HUES64 (cell line): ENCODE results near the gene PERM1.
"Not testable (repeated sequence)": the region's sequence is repeated elsewhere in the genome, so short reads cannot be mapped to it uniquely, and the experiment has no call there.

Source experiments
- H3K27ac ChIP-seq: 2 replicates; pipeline ENCODE4 v1.7.0; 2013; ENCODE audit warnings: low read depth, low read length, inconsistent platforms
- H3K27me3 ChIP-seq: 2 replicates; pipeline ENCODE4 v1.6.1; 2013; ENCODE audit warnings: mild to moderate bottlenecking, low read length; ENCODE audit not compliant: insufficient read depth
- H3K36me3 ChIP-seq: 2 replicates; pipeline ENCODE4 v1.6.1; 2013; ENCODE audit warnings: mild to moderate bottlenecking, low read length; ENCODE audit not compliant: insufficient read depth
- H3K4me1 ChIP-seq: 2 replicates; pipeline ENCODE4 v1.6.1; 2013; ENCODE audit warnings: mild to moderate bottlenecking, low read length, moderate library complexity; ENCODE audit not compliant: insufficient read depth
- H3K4me3 ChIP-seq: 2 replicates; pipeline ENCODE4 v1.5.1; 2013; ENCODE audit warnings: mild to moderate bottlenecking, low read length, moderate library complexity
- H3K9ac ChIP-seq: 2 replicates; pipeline ENCODE4 v1.6.1; 2013; ENCODE audit warnings: mild to moderate bottlenecking, low read depth, low read length
- H3K9me3 ChIP-seq: 2 replicates; pipeline ENCODE4 v1.6.1; 2013; ENCODE audit warnings: low read depth, low read length; ENCODE audit not compliant: insufficient read depth
- WGBS: fragments of 150-250, 120-280 bp; methylation state at CpG from one replicate; pipeline ENCODE4 v1.1.7; 2013; ENCODE audit warnings: missing lambda C conversion rate; 5-methylcytosine and 5-hydroxymethylcytosine counted together

The PERM1 gene

DNA sequence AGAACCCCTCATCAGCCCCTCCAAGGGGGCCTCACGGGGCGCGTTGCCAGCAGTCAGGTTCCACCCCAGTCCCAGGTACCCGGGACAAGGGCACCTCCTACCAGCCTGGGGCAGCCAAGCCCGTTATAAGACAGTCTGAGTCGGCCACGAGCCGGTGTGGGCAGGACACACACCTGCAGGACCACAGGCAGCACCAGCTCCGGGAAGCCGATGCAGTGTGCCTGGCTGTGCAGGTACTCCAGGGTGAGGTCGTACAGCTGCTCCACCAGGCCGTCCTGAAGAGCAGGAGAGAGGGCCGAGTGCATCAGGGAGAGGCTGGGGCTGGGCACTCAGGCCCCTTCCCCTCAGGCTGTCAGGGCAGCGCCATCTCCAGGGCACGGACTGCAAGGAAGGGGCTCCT is 33.9 kb downstream of the PERM1 start:
- Histone ChIP-seq H3K9me3 (no peaks in the 10 kb centered on the region), H3K4me3 (no peak overlapping the region), H3K36me3 (peaks cover 81% of the 10 kb centered on the region), H3K4me1 (peaks cover 5% of the 10 kb centered on the region; the same call in 1 of the 2 replicates), H3K27me3 (peaks cover 10% of the 10 kb centered on the region), H3K9ac (no peak overlapping the region), H3K27ac (no peak overlapping the region)
- 95% methylated on average over 15 of the region's 15 CpGs for WGBS

DNA sequence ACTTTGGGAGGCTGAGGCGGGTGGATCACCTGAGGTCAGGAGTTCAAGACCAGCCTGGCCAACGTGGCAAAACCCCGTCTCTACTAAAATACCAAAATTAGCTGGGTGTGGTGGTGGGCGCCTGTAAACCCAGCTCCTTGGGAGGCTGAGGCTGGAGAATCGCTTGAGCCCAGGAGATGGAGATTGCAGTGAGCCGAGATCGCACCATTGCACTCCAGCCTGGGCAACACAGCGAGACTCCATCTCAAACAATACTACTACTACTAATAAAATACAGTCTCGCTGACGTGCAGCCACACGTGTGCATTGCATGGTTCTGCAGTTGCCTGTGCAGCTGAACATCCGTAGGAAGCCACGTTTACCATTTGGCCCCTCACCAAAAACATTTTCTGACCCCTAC is 35.1 kb downstream of the PERM1 start:
- H3K4me3 ChIP-seq, H3K9me3 ChIP-seq, H3K9ac ChIP-seq, H3K4me1 ChIP-seq, H3K27ac ChIP-seq: not testable (repeated sequence)
- Histone ChIP-seq H3K27me3 (peaks cover 21% of the 10 kb centered on the region), H3K36me3 (peaks cover 69% of the 10 kb centered on the region)
- 92% methylated on average over 13 of the region's 13 CpGs for WGBS

DNA sequence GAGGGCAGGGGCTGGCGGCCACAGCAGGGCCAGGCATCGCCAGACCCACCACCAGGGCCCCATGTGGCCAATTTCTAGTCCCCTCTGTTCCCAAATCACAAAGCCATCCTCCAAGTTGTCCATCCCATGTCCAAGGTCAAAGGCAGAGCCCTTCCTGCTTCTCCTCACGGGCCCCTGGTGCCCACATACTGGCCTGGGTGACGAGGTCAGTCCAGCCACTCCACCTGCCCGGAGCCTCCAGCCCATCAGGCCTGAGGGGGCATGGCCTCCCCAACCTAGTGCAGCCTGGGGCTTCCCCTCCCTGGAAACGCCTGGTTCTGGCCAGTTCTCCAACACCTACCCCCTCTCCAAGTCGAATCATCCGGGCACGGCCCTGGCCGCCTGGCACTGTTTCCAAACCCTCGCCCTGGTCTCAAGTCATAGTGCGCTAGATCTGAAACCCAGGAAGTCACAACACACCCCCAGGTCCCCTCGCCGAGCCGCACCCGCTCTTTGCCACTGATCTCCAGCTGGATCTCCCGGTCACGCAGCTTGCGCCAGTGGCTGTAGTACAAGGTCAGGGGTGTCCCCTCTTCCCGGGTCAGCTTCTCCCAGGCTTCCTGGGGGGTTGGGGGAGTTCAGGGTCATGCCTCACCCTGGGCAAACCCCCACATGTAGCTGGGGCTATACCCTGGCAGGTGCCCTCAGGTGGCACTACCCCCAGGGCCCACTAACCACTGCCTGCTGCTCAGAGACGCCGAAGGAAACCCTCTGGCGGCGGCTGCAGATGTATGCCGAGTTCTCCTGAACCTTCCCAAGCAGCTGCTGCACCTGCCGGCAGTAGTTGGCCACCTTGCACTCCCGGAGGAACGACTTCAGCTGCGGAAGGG is 36.0 kb downstream of the PERM1 start:
- H3K4me1 ChIP-seq = peaks cover 8% of the 10 kb centered on the region; the same call in 1 of the 2 replicates
- peaks cover 64% of the 10 kb centered on the region for H3K36me3 ChIP-seq
- H3K27me3 ChIP-seq = peaks cover 30% of the 10 kb centered on the region
- H3K27ac ChIP-seq = no peak overlapping the region
- WGBS = 96% methylated on average over 29 of the region's 29 CpGs
- no peak overlapping the region for H3K9ac ChIP-seq
- H3K9me3 ChIP-seq = no peaks in the 10 kb centered on the region
- no peak overlapping the region for H3K4me3 ChIP-seq

GRCh38 chr1:944341-945325 is 37.3 kb downstream of the PERM1 start:
- Histone ChIP-seq H3K9ac (no peak overlapping the region), H3K36me3 (peaks cover 51% of the 10 kb centered on the region), H3K4me3 (no peak overlapping the region), H3K4me1 (peaks cover 11% of the 10 kb centered on the region), H3K27me3 (peaks cover 42% of the 10 kb centered on the region), H3K9me3 (no peaks in the 10 kb centered on the region), H3K27ac (no peak overlapping the region)
- WGBS = 73% methylated on average over 28 of the region's 28 CpGs

GRCh38 chr1:943545-944340 is 38.1 kb downstream of the PERM1 start:
- 83% methylated on average over 27 of the region's 27 CpGs for WGBS
- peaks cover 42% of the 10 kb centered on the region for H3K36me3 ChIP-seq
- H3K9me3 ChIP-seq = no peaks in the 10 kb centered on the region
- no peak overlapping the region for H3K27ac ChIP-seq
- H3K9ac ChIP-seq = no peak overlapping the region
- H3K4me3 ChIP-seq = no peak overlapping the region
- peaks cover 16% of the 10 kb centered on the region for H3K4me1 ChIP-seq
- peaks cover 51% of the 10 kb centered on the region for H3K27me3 ChIP-seq

- peaks cover 58% of the 10 kb centered on the region for H3K27me3 ChIP-seq
- H3K36me3 ChIP-seq = peaks cover 37% of the 10 kb centered on the region
- WGBS = 31% methylated on average over 26 of the region's 27 CpGs
- H3K4me3 ChIP-seq = peak overlapping the region; percentile 43; the same call in 1 of the 2 replicates
- H3K27ac ChIP-seq = no peak overlapping the region
- H3K9me3 ChIP-seq = no peaks in the 10 kb centered on the region
- H3K4me1 ChIP-seq = peaks cover 16% of the 10 kb centered on the region
- H3K9ac ChIP-seq = no peak overlapping the region
These were observed 38.9 kb downstream of the PERM1 start for GRCh38 chr1:942864-943533.

DNA sequence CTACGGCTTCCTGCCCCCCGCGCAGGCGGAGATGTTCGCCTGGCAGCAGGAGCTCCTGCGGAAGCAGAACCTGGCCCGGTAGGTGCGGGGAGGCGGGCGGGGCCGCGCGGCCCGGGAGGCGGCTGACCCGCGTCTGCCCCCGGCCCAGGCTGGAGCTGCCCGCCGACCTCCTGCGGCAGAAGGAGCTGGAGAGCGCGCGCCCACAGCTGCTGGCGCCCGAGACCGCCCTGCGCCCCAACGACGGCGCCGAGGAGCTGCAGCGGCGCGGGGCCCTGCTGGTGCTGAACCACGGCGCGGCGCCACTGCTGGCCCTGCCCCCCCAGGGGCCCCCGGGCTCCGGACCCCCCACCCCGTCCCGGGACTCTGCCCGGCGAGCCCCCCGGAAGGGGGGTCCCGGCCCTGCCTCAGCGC is 39.5 kb downstream of the PERM1 start:
- Histone ChIP-seq H3K36me3 (peaks cover 32% of the 10 kb centered on the region), H3K9me3 (no peaks in the 10 kb centered on the region), H3K4me3 (peak overlapping the region; percentile 43), H3K27me3 (peaks cover 64% of the 10 kb centered on the region), H3K27ac (no peak overlapping the region), H3K4me1 (peaks cover 16% of the 10 kb centered on the region), H3K9ac (no peak overlapping the region)
- WGBS = under 1% methylated on average over 48 of the region's 48 CpGs

- Histone ChIP-seq H3K4me1 (peaks cover 16% of the 10 kb centered on the region), H3K9me3 (no peaks in the 10 kb centered on the region), H3K36me3 (peaks cover 26% of the 10 kb centered on the region), H3K27me3 (peaks cover 70% of the 10 kb centered on the region), H3K27ac (no peak overlapping the region), H3K9ac (no peak overlapping the region), H3K4me3 (peak overlapping the region; percentile 43)
- under 1% methylated on average over 98 of the region's 98 CpGs for WGBS
These were observed 40.1 kb downstream of the PERM1 start for GRCh38 chr1:941588-942383.

- H3K4me3 ChIP-seq = peak overlapping the region; percentile 39
These were observed 40.8 kb downstream of the PERM1 start for GRCh38 chr1:941015-941587.

More at GRCh38 chr1:941015-941587, 40.8 kb downstream of the PERM1 start:
- Histone ChIP-seq H3K36me3 (peaks cover 21% of the 10 kb centered on the region), H3K27ac (no peak overlapping the region), H3K27me3 (peaks cover 77% of the 10 kb centered on the region), H3K9me3 (no peaks in the 10 kb centered on the region), H3K9ac (no peak overlapping the region), H3K4me1 (peaks cover 16% of the 10 kb centered on the region)
- 6% methylated on average over 36 of the region's 36 CpGs for WGBS
